ENCODE data around the gene PTPRJ.
"Not testable (repeated sequence)": the region's sequence is repeated elsewhere in the genome, so short reads cannot be mapped to it uniquely, and the experiment has no call there.

Gene PTPRJ

GRCh38 chr11:47980088-47980906, at the start of gene PTPRJ:
TSS of gene PTPRJ (plus strand) at chr11:47980559. CDS start at chr11:47980913, 354 bp downstream.
- DNase-seq (ENCODE audit: low spot score) (peak; percentile 81), FAIRE-seq (no peak)

DNA sequence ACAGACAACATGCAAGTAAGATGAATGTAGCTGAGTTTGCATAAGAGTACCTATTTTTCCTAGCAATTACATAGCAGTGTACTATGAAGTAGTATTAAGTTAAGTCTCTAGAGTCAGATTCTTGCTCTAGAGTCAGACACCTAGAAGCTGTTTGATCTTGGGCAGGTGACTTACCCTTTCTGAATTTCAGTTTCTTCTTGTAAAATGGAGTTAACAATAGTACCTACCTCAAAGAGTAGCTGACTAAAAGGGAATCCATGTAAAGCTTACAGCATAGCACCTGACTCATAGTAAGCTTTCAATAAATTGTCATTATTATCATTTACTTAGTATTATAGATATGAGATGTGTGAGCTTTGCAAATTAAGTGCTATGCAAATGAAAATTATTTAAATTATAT, 47.8 kb upstream of the PTPRJ start:
- DNase-seq (ENCODE audit: low spot score) (no peak), FAIRE-seq (no peak)

- not testable (repeated sequence) for FAIRE-seq; DNase-seq (ENCODE audit: low spot score)
These were observed 46.6 kb upstream of the PTPRJ start for GRCh38 chr11:47933797-47934196.

DNA sequence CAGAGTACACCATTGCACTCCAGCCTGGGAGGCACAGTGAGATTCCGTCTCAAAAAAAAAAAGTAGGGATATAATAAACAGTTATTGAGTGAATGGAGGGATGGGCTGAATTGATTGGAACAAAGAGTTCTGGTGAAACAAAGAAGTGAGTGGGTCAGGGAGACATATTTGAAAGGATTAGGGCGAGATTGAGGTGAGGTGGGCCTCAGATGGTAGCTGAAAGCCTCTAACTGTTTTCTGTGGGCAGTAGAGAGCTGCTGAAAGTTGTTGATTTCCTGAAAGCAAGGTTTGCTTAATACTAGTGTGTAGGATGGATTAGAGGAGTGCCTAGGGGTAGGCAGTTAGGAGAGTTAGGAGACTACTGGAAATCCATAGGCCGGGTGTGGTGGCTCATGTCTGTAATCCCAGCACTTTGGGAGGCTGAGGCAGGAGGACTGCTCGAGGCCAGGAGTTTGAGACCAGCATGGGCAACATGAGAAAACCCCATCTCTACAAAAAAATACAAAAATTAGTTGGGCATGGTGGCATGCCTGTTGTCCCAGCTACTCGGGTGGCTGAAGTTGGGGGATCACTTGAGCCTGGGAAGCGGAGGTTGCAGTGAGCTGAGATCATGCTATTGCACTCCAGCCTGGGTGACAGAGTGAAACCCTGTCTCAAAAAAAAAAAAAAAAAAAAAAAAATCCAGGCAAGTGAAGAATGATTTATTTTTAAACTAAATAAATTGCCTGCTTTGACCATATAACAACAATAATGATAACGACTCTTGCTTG, 41.4 kb upstream of the PTPRJ start:
- no peak for DNase-seq (ENCODE audit: low spot score)
- FAIRE-seq: no peak

- FAIRE-seq: no peak
- DNase-seq (ENCODE audit: low spot score): no peak
These were observed 39.3 kb upstream of the PTPRJ start for GRCh38 chr11:47940904-47941649.

DNA sequence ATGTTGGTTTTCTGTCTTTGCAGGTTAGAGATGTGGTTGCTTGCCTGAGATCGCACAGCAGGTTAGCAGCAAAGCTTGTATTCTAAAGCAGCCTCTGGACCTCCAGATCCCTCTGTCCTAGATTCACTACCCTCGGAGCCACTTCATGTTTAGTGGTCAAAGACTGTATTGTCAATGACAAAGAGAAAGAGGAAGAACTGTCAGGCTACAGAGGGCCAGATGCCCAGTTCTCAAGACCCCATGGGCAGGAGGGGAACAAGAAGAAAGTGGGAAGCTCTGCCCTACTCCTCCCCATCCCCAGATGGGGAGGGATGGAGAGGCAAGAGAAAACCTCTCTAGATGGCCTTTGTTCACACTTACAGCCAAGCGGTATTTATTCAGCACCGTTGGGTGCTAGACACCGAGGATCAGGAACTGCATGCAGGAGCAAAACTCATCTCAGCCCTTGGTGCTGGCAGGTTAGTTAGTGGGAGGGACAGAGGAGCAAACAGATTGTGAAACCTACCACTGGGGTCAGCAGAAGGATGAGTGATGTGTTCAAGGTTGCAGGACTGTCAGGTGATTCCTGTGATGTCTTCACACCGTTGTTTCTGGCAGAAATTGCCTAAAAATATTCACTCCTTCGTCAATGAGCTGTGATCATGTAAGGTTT, 38.3 kb upstream of the PTPRJ start:
- DNase-seq (ENCODE audit: low spot score) (no peak), FAIRE-seq (no peak)

- no peak for FAIRE-seq
These were observed 36.4 kb upstream of the PTPRJ start for GRCh38 chr11:47943721-47944586.

DNA sequence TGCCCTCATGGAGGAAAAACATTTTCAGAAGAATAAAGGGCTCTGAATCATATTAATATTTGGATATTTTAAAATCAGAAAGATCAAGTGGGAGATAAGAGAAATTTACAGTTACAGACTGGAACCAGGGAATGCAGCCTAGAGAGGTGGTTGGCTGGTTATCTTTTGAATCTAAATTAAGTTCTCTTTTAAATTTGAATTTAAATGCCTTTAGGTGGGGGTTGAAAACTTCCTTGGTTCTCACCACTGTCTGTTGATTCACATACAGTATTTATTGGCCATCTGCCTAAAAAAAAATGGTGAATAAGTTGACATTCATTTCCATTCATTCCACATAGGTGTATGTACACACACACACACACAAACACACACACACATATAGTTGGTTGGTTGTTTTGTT, 35.7 kb upstream of the PTPRJ start:
- FAIRE-seq: no peak

More at GRCh38 chr11:47943721-47944586, 36.4 kb upstream of the PTPRJ start:
- DNase-seq (ENCODE audit: low spot score): no peak

GRCh38 chr11:47946682-47947559, 33.4 kb upstream of the PTPRJ start:
- FAIRE-seq (no peak), DNase-seq (ENCODE audit: low spot score) (peak; percentile 98)

More for the DNA sequence above, 35.7 kb upstream of the PTPRJ start:
- no peak for DNase-seq (ENCODE audit: low spot score)

DNA sequence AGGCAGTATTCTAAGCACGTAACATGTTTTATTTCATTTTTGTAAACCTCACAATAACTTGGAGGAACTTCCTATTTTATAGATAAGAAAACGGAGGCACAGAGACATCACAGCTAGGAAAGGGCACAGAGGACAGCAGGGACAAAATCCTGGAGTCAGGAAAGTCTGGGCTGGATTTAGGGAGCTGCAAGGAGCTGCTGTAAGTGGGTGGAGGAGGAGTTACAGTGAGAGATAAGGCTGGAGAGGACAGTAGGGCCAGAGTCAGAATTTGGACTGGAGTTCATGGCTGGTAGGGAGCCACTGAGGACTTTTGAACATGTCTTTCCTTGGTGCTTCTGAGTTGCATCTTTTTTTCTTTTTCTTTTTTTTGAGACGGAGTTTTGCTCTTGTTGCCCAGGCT, 32.2 kb upstream of the PTPRJ start:
- FAIRE-seq (no peak), DNase-seq (ENCODE audit: low spot score) (no peak)

DNA sequence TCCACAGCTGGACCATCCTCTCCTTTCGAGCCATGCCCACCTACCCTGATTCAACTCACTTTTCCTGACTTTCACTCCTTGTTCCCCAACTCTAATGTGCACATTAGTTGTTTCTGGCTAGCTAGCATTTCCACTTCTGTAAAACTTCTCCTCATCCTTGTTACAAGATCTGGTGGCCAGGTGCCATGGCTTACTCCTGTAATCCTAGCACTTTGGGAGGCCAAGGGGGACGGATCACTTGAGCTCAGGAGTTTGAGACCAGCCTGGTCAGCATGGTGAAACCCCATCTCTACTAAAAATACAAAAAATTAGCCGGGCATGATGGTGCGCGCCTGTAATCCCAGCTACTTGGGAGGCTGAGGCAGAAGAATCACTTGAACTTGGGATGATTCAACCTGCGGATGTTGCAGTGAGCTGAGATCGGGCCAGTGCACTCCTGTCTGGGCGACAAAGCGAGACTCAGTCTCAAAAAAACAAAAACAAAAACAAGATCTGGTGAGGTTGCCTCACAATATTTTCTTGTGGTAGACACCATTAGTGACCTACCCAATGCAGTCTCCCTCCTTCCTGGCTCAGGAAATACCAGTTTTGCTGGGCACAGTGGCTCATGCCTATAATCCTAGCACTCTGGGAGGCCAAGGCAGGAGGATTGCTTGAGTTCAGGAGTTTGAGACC, 31.2 kb upstream of the PTPRJ start:
- FAIRE-seq; DNase-seq (ENCODE audit: low spot score): not testable (repeated sequence)

- FAIRE-seq: no peak
These were observed 30.0 kb upstream of the PTPRJ start for GRCh38 chr11:47950396-47950795.

GRCh38 chr11:47951504-47951903, 28.9 kb upstream of the PTPRJ start:
- not testable (repeated sequence) for FAIRE-seq; DNase-seq (ENCODE audit: low spot score)

More at GRCh38 chr11:47950396-47950795, 30.0 kb upstream of the PTPRJ start:
- DNase-seq (ENCODE audit: low spot score): no peak

DNA sequence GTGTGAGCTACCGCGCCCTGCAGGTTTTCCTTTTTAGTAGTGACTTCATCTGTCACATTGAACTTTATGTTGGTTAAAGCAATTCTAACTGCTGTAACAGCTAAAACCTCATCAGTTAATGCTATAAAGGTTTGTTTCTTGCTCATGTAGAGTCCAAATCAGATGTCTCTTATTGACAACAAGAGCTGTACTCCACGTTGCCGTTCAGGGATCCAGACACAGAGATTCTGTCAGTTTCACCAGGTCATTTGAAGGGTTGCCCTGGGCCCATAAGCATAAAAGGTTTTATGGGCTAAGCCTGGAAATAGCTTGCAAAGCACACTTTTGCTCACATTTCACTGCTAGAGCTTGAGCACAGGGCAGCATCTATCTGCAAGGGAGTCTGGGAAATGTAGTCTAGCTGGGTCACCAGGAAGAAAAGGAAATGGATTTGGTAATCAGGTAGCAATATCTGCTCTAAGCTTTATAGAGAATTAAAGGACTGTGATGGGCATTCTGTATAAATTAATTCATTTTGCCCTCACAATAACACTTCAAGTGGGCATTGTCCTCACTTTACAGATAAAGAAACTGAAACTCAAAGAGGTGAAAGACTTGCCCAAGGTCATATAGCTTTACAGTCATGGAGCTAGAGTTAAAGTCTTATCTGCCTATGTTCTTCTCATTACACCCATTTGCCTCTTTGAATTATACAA, 25.2 kb upstream of the PTPRJ start:
- FAIRE-seq (no peak), DNase-seq (ENCODE audit: low spot score) (no peak)

DNA sequence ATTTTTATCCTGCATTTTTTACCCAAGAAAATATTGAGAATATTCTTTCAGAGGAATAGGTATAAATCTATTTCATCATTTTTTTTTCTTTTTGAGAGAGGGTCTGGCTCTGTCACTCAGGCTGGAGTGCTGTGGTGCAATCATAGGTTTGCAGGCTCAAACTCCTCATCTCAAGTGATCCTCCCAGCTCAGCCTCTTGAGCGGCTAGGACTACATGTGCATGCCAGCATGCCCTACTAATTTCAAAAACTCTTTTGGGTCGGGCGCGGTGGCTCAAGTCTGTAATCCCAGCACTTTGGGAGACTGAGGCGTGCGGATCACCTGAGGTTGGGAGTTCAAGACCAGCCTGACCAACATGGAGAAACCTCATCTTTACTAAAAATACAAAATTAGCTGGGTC, 20.3 kb upstream of the PTPRJ start:
- FAIRE-seq: no peak

GRCh38 chr11:47961383-47961782, 19.0 kb upstream of the PTPRJ start:
- FAIRE-seq (no peak), DNase-seq (ENCODE audit: low spot score) (no peak)

More for the DNA sequence above, 20.3 kb upstream of the PTPRJ start:
- DNase-seq (ENCODE audit: low spot score): no peak

- FAIRE-seq (no peak), DNase-seq (ENCODE audit: low spot score) (no peak)
These were observed 15.8 kb upstream of the PTPRJ start for GRCh38 chr11:47964546-47964945.

All from urothelium cell line (cell line).